ENCODE data around the gene SEMA3C.

SEMA3C gene

DNA sequence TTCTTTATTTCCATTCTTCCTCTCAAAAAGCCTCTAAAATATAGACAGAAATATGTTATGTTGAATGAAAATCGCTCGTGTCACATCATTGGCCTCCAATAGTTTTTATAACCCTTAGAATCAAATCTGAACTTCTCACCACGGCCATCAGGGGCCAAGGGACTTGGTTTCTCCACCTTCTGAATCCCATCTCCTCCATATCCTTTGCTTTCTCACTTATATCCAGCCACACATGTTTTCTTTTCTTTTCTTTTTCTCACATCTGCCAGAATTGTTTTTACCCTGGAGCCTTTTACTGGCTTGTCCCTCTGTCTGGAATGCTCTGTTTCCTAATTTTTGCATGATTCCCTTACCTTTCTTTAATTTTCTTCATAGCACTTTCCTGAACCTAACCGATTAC lies 184.8 kb downstream of the SEMA3C start:
- no peak for DNase-seq (ENCODE audit: low read depth)

DNA sequence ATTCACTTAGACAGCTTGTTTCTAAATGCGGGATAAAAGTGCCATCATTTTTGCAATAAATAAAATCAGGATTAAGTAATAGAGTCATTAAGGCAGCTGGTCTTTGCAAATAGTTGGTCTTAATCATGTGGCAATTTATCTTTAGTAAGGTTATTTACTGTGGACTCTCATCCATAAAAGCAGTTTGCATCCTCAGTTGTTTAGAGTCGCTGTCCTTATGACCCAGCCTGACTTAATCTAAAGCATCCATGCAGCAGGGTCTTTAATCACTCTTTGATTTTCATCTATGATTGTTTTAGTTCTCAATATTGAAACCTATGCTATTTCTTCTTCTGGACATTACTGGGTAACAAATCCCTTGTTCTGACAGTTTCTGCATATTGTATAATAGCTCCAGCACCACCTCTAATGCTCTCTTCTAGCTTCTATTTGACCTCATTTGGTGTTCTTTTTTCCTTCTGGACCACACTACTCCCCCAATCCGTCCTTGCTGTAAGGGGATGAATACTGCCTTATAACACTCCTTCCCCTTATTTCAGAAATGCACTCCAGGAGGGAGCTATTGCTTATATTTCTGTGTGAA lies 185.4 kb downstream of the SEMA3C start:
- DNase-seq (ENCODE audit: low read depth): no peak

DNA sequence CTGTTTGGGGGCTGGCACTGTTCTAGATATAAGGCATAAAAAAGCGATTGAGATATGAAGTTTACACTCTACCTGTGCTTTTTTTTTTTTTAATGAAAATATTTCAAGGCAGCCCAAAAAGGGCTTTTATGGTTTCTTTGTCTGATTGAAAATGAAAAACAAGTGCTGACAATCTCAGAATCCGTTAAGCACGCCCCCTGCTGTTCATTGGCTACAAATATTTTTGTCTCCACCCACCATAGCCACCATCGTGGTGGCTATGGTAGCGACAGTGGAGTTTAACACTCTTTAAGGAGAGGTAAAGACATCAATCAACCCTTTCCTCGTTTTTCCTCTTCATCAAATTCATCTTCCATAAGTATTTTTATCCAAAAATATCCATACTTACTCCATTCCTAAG lies 186.2 kb downstream of the SEMA3C start:
- DNase-seq (ENCODE audit: low read depth): no peak

DNA sequence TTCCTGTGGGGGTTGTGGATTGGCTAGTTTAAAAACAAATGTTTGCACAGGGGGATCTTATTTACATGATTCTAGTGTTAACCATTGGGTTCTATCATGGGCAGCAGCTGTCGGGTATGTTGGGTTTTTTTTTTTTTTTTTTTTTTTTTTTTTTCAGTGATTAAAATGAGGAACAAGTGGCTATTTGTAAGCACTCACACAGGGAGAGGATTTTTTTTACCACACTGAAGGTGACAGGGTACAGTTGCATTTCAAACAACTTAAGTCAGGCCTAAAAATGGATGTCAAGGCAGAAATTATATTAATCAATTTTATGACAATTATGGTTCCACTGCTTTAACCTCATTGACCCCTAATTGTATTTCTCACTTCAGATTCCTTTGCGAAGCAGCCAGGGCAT lies 187.6 kb downstream of the SEMA3C start:
- DNase-seq (ENCODE audit: low read depth): no peak

DNA sequence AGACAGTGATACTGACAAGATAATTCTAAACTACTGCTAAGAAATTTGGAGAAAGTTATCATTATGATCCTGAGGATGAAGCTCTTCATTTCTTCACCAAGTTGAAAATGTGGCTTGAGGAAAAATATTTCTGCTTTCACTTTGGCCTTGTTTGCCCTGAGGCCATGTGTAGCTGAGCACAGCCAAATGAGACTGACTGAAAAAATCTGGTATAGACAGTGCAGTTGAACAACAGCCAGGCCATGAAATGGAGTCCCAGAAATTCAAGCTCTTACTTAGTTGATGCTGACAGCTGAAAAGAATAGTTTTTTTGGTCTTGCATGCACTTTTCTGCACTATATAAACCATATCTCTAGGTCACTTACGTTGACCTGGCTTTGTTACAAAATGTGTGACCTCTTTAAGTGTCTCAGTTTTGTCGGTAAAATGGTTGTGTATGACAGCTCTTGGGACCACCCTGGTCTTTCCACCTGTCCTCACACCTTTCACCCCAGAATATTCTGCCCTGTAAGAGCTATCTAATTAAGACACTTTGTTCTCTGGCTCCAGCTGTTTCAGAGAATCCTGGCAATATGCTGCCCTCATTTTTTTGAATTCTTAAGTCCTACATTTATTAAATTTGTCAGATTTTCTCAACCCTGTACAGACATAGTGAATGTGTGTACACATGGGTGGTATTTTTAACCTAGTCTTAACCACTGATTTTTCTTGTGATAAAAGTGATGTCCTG lies 189.1 kb downstream of the SEMA3C start:
- no peak for DNase-seq (ENCODE audit: low read depth)

DNA sequence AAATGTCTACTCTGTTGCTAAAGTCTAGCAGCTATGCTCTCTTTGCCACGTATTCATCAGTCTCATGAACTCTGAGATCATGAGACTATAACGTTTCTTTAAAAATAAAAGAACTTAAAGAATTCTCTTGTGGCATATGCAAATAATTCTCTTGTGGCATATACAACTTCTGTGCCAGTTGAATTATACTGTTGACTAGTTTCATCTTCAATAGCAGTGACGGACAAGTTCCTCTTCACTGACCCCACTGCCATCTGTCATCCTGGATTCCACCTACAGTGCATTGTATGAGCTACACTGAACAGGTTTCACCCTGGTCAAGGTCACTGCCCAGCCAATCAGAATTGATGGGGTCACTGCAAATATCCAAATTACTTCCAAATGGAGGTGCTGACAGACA lies 192.2 kb downstream of the SEMA3C start:
- no peak for DNase-seq (ENCODE audit: low read depth)

DNA sequence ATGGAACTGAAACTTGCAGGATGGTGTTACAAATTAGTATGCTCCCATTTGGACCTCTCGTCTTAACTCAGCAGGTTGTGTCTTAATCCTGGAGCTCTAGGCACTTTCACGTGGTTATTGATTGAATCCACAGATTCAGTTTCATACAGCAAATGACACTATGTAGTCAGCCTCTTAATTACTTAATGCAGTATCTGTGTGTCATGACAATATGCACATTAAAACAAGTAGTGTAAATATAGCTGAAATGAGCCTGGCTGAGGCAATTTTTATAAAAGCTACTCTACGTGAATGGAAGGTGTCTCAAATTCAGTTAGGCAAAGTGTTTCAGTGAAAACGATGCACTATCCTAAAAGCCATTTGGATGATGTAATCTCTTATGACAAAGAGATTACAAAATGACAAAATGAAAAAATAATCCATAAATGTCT lies 193.7 kb downstream of the SEMA3C start:
- DNase-seq (ENCODE audit: low read depth): no peak

DNA sequence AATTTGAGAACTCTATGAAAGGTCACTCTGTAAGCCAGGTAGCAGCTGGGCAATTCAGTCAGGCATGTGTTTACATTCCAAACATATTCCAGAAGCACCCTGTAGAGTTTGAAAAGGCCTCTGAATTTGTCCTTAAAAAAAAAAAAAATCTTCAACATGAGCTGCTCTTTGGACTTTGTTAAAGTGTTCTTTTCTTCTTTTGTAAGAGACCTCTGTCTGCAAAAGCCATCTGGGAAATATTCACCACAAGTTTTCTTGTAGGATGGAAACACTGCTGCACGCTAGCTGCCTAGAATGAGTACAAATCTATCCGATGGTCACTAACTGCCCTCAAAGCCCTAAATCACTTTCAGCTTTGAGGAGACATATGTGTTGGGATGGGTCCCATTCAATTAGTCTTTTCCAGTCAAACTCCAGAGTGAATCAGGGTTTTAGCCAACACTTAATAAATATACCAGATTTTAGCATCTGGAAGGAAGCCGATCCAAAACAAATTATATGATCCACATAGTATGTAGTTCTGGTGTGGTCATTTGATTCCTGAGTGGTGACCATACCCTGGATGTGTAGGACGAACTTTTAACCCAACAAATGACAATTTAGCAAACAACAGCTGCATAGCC lies 194.5 kb downstream of the SEMA3C start:
- DNase-seq (ENCODE audit: low read depth): no peak

DNA sequence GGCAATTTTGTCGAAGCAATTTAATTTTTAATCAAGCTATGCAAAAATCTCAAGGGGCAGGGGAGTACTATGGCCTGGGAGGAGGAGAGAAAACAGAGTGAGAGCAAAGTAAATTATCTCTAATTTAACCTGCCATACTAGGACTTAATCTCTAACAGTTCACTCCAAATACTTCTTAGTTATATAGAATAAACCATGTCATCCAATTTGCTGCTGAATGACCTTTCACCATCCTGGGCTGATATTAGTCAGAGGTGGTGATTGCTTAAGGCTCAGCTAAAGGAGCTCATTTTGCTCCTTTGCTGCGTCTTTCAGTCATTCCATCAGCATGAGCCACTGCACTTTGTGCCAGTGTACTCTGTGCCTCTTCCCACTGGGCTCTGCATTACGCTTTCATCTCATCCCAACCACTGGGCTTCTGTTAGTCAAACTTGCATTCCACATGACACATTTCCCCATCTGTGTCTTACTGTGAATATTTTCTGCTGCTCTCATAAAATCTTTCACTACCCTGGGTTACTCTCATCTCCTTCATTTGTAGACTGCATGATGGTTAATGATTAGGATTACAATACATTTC lies 196.1 kb downstream of the SEMA3C start:
- DNase-seq (ENCODE audit: low read depth): no peak

DNA sequence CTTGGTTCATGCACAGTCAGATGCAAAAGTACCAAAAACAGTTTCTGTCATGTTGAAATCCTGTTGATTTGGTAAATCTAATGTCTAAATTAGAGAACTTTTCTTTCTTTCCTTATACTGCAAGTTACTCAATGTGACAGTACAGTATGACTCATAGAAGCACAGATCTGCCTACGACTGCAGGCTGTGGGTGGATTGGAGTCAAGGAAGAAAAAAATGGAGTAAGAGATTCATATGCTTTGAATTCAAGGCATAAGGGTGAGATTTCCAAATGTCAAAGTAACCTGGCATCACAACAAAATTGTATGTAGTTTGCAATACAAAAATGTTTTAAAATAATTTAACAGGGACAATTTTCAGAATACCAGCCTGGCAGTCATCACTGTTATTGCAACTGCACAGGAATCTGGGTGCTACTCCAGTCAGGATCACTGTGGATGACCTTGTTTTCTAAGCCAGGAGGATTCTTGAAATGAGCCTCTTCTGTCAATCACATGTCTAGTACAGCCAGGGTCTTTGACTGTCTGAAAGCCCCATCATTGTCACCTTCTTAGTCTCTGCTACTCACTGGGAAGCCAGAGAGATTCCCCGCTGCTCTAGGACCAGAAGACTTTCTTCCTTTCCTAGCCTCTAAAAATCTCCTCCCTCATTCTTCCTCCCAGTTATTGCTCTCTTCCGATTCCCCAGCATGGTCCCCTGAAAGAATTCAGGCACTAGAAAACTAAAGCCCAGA lies 196.8 kb downstream of the SEMA3C start:
- no peak for DNase-seq (ENCODE audit: low read depth)

DNA sequence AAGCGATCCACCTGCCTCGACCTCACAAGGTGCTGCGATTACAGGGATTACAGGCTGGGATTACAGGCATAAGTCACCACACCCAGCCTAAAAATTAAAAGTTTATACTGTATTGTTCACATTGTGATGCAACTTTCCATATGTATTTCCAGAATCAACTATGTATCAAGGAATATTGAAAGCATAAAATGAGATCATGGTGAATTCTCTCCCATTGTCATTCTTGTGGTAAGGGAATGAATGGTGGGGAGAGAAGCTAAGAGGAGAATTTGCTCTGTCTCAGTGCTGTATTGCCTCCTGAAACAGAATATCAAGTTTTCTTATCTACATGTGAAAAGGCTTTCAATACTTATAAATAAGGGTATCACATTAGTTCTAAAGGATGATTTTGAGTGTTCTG lies 198.7 kb downstream of the SEMA3C start:
- DNase-seq (ENCODE audit: low read depth): no peak

DNA sequence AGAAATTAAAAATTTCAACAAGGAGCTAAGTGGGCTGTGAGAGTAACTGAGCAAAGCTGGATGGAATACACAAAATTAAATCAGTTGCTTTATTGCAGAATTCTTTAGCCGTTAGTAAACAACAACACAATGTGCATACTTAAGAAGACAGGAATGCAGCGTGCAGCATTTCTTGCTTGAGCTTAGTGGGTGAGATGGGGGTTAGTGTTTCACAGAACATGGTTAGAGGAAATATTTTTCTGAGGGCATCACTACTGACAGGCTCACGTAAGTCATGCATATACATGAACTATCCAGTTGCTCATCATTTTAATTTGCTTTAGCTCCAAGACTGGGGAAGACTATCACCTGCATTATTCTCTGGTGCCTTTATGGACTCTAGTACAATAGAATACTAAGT lies 199.6 kb downstream of the SEMA3C start:
- DNase-seq (ENCODE audit: low read depth): no peak

DNA sequence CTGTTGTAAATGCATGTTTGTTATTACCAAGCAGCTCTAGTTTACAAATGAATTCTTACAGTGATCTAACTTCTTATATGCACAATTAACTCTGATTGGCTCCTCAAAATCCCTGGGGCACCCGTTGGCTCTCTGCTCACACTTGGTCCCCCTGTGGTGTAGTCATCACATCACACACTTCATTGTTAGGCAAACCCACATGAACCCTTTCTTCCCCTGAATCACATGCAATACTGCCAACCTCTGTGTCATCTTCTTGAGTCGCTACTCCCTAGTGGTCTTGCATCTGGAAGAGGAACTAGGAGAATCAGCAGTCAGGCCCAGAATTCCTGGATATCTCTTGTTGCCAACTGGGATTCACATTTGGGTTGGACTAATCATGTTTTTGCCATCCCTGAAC lies 207.3 kb downstream of the SEMA3C start:
- DNase-seq (ENCODE audit: low read depth): no peak

DNA sequence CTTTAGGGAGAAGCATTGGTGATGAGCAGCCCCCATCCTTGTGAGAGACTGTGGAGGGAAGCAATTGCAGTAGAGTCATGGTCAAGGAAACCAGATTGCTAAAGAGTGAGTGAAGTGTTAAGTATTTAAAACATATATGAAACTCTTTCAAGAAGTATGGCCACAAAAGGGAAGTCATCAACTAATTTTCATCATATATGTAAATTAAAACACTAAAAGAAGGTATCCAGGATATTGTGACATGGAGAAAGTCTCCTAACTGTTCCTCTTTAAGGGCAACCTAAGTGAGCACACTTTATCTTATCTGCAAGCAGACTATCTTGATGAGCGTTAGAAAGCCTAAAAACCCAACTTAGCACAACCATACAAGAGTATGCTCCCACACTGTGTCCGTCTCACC lies 210.7 kb downstream of the SEMA3C start:
- DNase-seq (ENCODE audit: low read depth): no peak

DNA sequence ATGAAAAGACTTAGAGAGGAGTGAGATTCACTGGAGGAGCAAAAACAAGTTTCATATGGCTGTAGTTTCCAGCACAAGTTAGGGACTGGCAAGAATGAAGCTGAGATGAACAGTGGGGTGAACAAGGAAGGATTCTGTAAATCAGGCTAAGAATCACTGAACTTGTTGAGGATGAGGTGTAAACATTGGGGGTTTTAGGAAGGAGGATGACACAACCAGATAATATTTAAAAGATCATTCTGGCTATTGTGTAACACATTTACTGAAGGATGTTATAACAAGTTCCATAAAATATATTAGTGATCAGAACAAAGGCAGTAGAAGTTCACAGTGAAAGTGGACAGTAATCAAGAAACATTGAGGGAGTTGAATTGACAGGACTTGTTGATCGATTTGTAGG lies 211.5 kb downstream of the SEMA3C start:
- no peak for DNase-seq (ENCODE audit: low read depth)

DNA sequence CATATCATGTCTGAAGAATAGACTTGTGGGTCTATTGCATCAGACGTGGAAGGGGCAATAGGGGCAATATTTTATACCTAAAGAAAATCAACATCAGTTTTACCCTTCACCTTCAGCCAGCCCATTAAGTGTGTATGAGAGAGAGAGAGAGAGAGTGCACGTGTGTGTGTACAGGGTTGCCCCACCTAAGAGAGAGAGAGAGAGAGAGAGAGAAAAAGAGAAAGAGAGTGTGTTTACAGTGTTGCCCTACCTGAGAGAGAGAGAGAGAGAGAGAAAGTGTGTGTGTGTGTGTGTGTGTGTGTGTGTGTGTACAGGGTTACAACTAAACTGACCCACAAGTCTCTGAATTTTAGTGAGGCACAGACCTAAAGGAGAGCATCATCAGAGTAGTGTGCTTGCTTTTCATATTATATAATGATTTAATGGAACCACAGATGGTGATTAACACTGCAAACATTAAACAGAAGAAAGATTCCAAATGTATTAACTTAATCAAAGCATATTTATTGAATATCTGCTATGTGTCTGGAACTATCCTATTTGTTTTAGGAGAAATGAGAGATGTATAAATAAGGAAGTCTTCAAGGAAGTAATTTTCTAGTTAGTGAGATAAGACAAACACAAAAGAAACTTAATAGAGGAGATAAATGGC lies 213.6 kb downstream of the SEMA3C start:
- DNase-seq (ENCODE audit: low read depth): no peak

DNA sequence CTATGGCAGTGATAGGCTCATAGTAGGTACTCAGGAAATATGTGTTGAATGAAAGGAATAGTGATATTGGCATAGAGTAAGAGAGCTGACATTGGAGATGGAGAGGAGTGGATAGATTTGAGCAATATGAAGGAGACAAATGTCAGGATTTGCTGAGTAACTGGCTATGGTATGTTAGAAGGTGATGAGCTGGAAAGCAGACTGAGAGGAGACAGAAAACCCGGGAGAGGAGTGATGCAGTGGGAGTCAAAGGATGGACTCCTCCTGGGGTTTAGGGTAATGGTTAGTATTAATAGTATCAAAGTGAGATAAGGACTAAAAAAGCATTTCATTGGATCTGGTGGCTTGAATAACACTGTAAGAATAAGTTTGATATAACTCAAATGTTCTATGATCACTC lies 215.6 kb downstream of the SEMA3C start:
- no peak for DNase-seq (ENCODE audit: low read depth)

DNA sequence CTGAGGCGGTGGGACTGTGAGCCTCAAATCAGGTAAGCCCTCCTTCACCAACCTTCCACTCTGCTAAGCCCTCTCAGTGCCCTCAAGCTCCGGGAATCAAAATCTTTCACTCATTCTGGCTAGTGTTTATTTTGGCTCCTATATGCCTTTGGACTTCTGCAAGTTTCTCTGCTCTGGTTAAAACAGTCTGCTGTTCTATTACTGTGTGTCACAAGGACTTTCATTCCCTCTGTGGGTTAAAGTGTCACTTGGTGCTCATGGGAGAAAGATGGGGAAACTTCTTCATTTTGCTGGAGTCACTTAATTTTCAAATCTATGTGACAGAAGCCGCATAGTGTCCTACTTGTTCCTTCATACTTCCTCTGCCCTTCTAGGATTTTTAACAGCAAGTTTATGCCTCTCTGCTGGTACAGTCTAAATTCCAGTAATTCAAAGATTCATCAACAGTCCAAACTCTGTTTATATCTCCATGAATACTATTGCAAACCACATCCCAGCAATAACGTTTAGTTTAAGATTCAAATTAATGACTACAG lies 219.1 kb downstream of the SEMA3C start:
- DNase-seq (ENCODE audit: low read depth): no peak

DNA sequence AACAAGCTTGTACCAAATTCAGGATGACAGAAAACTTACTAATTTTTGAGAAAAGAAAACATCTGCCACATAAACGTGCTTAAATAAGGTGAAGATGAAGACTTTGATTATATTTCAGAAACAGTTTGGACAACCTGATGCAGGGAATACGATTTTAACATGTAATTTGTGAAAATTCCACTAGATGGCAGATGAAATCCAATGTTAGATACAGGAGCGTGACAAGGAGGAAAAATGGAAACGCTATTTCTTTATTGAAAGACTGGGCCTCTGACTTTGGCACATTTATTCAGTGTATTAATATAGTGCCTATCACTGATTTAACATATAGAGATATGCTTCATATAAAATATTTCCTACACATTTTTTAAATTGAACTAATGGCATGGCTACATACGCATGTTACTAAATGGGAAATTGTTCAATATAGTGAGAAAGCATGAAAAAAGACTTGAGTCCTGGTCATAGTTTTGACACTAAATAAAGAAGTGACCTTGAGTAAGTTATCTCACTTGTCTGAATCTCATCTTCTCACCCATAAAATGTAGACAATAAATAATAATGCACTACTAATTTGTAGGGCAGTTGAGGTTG lies 219.7 kb downstream of the SEMA3C start:
- no peak for DNase-seq (ENCODE audit: low read depth)

Measured in stimulated activated CD8-positive, alpha-beta memory T cell treated with anti-CD3 and anti-CD28 coated beads, Interleukin-15, amount 100 ng/mL, for 24 hours (primary cell).